ENCODE results near the gene GALNT16.

GRCh38 chr14:69289811-69290520 is 30.0 kb downstream of the GALNT16 start:
- TF ChIP-seq POLR2AphosphoS5 (IDR thresholded peaks at IDR 0.05; ENCODE audit: borderline replicate concordance, low read depth, low read length): no peak
- TF ChIP-seq EZH2 (IDR thresholded peaks at IDR 0.05): no peak

All from SK-N-MC (cell line).